Limb (tissue), 2 donors: ENCODE data around the gene SPATA2.

Source experiments
- DNase-seq, 2 donors: peaks; one replicate each; pipeline ENCODE4 v3.0.0-alpha.2; 2016; ENCODE audit errors: extremely low spot score in 2 of 2

SPATA2 gene

DNA sequence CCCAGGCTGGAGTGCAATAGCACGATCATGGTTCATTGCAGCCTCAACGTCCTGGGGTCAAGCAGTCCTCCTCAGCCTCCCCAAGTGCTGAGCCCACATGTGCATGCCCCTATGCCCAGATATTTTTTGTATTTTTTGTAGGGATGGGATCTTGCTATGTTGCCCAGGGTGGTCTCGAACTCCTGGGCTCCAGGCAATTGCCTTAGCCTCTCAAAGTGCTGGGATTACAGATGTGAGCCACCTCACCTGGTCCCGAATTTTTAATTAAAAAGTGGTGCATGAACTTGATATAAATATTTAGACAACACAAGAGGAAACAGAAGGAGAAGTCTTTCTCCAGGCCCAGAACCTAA is 13.8 kb upstream of the SPATA2 start:
- no peak for DNase-seq

GRCh38 chr20:49928411-49929141 is 13.2 kb upstream of the SPATA2 start:
- DNase-seq = peak; percentile 84 to 87

GRCh38 chr20:49925901-49926454 is 10.6 kb upstream of the SPATA2 start:
- no peak for DNase-seq

GRCh38 chr20:49924247-49924646 is 8.9 kb upstream of the SPATA2 start:
- no peak for DNase-seq

GRCh38 chr20:49919461-49919860 is 4.1 kb upstream of the SPATA2 start:
- DNase-seq = no peak

DNA sequence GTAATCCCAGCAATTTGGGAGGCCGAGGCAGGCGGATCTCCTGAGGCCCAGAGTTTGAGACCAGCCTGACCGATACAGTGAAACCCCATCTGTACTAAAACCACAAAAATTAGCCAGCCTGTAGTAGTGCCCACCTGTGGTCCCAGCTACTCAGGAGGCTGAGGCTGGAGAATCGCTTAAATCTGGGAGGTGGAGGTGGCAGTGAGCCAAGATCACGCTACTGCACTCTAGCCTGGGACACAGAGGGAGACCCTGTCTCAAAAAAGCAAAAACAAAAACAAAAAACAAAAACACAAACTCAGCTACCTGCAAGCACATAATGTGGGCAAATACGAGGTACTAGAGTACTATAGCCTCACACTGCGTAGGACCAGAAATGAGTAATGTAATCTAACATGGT is 3.7 kb upstream of the SPATA2 start:
- DNase-seq = no peak

- no peak for DNase-seq
Observed at GRCh38 chr20:49918446-49918845, 3.1 kb upstream of the SPATA2 start.

GRCh38 chr20:49916146-49917002 is 1.0 kb upstream of the SPATA2 start:
- no peak for DNase-seq

GRCh38 chr20:49915118-49915379 is 280 bp downstream of the SPATA2 start:
- DNase-seq = no peak

- DNase-seq = no peak
Observed at GRCh38 chr20:49914310-49915117, 815 bp downstream of the SPATA2 start.

- no peak for DNase-seq
Observed at GRCh38 chr20:49913399-49914047, 1.8 kb downstream of the SPATA2 start.

DNA sequence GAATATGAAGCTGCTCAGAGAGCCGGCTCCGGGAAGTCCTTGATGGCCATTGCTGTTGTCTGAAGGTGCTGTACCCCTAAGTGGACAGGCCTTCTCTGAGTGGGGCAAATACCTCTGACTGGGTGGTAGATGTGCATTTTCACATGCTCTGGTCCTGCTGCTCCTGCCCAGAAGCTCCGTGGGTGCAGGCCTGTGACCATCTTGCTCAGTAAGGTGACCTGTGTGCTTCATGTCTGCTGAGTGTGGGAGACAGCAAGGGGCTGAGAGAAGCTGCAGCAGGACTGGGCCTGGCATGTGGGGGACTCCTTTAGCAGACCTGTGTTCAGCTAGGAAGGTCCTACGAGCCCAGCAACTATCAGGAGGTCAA is 5.0 kb downstream of the SPATA2 start:
- DNase-seq = no peak

DNA sequence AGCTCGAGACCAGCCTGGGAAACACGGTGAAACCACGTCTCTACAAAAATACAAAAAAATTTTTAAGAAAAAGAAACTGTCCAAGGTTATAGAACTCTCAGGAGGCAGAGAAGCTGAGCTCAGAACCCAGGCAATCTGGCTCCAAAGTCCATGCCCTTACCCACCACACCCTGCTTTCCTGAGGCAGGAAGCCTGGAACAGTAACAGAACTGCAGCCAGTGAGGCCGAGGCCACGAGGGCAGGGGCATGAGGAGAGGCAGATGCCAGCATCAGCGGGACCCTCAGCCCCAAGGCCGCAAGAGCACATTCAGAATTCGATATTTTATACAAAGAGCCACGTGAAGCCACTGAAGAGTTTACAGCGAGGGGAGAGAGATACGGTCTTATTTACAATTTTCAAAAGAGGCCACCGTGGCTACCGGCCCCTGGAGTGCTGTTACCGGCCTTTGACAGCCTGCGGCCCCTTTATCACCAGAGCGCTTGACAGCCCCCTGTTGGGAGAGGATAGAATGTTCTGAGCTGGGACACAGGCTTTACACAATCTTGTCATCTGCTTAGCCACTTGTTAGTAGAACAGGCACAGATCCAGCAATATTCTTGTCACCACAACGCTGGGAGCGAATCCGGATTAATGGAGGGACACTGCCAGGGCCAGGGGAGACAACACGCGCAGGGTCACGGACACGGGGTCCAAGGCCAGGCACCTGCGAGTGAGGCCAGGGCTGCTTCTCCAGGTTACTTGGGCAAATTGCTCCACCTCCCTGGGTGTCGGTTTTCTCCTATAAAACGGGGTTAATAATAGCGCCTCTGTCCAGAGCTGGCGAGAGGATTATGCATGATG is 5.6 kb downstream of the SPATA2 start:
- DNase-seq = no peak

DNA sequence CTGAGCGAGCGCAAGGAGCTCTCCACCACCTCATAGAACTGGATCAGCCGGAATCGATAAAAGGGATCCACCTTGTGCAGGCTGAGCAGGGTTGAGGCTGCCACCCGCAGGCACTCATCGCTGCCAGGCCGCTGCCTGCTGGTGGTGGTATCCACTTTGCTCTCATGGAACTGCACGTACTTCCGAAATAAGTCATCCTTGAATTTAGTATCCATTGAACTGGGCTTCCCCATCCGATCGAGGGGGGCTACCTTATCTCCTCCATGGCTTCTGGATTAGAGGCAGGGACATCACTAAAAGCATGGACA is 7.1 kb downstream of the SPATA2 start:
- DNase-seq = no peak

- DNase-seq = no peak
Observed at GRCh38 chr20:49907405-49908257, 7.7 kb downstream of the SPATA2 start.

DNA sequence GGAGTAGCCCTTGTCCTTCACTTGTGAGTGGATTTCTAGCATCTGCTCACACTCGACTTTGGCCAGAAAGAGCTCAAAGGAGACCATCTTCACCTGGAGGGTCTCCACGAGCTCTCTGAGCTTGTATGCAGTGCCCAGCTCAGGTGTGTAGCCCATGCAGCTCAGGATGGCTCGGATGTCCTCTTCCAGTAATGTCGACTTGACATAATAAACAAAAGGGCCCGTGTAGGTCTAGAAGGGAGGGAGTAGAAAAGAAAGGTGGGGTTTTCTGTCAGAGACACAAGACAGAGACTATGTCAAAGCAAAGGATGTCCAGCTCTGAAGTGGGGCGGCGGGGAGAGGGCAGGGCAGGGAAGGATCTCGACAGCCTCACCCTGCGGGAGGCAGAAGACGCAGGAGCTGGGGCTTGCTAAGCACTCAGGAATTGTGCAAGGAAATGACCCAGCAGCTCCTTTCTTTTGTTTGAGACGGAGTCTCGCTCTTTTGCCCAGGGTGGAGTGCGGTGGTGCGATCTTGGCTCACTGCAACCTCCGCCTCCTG is 8.6 kb downstream of the SPATA2 start:
- DNase-seq = no peak

- DNase-seq = no peak
Observed at GRCh38 chr20:49906101-49906604, 9.2 kb downstream of the SPATA2 start.

- DNase-seq = no peak
Observed at GRCh38 chr20:49905415-49906091, 9.8 kb downstream of the SPATA2 start.
